ENCODE data around the gene MRPL14. TPM values are rescaled to one million over a fixed set of nuclear protein-coding genes. Genes with fewer than 3 reads are reported as not detected.
A peak's percentile ranks its signal among the peaks of the same experiment; 100 is the strongest.

The MRPL14 gene
- 58.4 TPM in 2 replicates for polyA plus RNA-seq (2011; rRNA removed)
- polyA minus RNA-seq (2011; rRNA and poly(A)+ RNA removed): 15.6 and 29.4 TPM in 2 replicates

GRCh38 chr6:44127186-44128019 lies at the start of gene MRPL14, which contains the start of gene TMEM63B:
MRPL14 (minus strand) TSS chr6:44127452; CDS start chr6:44116611, 10,841 bp downstream.
TMEM63B (plus strand) TSS chr6:44127554; CDS start chr6:44134585, 7,031 bp downstream.
- CTCF ChIA-PET: no interaction called here
- Histone ChIP-seq H3K27me3 (ENCODE audit: control insufficient read depth, insufficient read depth, low read length) (no peaks in the 10 kb centered on the region), H3K4me3 (ENCODE audit: low read depth, low read length) (peak within 1 kb of the TSS; percentile 87), H3K36me3 (ENCODE audit: control insufficient read depth, insufficient read depth, low read length) (no peaks in the 10 kb centered on the region)
- POLR2A ChIA-PET: interaction anchor here (0.6 kb wide), 1 partner anchor 122 kb away, joined by 4 read pairs; no protein-coding TSS in a partner anchor
- no peak for TF ChIP-seq CTCF (IDR thresholded peaks at IDR 0.05; ENCODE audit: insufficient read depth, low read depth, low read length)
- no peak for DNase-seq (ENCODE audit: low read depth)

DNA sequence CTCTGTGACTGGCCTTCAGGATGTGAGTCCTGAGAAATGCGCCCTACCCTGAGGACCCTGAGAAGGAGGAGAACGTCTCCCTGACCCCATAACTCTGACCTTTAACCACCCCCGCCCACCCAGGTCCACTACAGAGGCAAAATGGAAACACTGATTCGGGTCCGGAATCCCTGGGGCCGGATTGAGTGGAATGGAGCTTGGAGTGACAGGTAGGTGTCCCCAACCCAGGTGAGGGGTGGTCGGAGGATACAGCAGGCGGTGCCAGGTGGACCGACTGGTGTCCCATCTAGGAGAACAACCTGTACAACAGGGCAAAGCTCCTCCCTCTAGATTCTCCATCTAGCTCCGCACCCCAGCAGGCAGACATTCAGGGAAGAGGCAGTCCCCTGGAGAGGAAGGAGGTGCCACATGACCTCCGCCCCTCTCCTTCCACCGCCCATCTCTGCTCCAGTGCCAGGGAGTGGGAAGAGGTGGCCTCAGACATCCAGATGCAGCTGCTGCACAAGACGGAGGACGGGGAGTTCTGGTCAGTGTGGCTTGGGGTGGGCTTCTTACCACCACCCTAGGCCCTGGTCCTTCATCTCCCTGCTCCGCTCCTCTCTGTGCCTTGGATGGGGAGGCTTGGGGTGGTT lies 49.0 kb upstream of the MRPL14 start:
- Histone ChIP-seq H3K36me3 (ENCODE audit: control insufficient read depth, insufficient read depth, low read length) (no peaks in the 10 kb centered on the region), H3K4me3 (ENCODE audit: low read depth, low read length) (no peak overlapping the region), H3K27me3 (ENCODE audit: control insufficient read depth, insufficient read depth, low read length) (no peaks in the 10 kb centered on the region)
- ChIA-PET CTCF (interaction anchor here (0.7 to 1.9 kb wide), 9 partner anchors 15 to 162 kb away, joined by 3 to 8 read pairs (median 3); no protein-coding TSS in a partner anchor), POLR2A (no interaction called here)
- TF ChIP-seq CTCF (IDR thresholded peaks at IDR 0.05; ENCODE audit: insufficient read depth, low read depth, low read length): no peak
- no peak for DNase-seq (ENCODE audit: low read depth)

DNA sequence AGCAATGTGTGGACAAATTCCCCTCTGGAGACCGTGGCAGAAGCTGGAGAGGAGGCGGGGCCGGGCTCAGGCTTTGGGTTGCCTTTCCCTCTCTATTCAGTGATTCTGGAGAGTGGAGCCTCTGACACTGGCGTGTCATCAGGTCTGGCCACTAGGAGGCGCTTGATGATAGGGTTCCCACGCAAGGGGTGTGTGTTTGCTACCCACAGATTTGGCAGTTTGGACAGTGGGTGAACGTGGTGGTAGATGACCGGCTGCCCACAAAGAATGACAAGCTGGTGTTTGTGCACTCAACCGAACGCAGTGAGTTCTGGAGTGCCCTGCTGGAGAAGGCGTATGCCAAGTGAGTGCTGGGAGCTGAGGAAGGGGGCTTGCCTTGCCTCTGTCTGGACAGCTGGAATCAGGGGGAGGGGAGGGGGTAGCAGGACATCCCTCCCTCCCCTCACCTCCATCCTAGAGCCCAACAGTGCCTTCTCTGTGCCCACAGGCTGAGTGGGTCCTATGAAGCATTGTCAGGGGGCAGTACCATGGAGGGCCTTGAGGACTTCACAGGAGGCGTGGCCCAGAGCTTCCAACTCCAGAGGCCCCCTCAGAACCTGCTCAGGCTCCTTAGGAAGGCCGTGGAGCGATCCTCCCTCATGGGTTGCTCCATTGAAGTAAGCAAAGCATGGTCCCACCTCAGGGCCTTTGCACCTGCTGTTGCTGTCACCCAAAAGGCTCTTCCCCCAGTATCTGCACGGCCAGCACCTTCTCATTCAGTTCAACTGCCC lies 45.7 kb upstream of the MRPL14 start:
- Histone ChIP-seq H3K27me3 (ENCODE audit: control insufficient read depth, insufficient read depth, low read length) (peaks cover 3% of the 10 kb centered on the region; the same call in 1 of the 2 replicates), H3K36me3 (ENCODE audit: control insufficient read depth, insufficient read depth, low read length) (no peaks in the 10 kb centered on the region), H3K4me3 (ENCODE audit: low read depth, low read length) (no peak overlapping the region)
- ChIA-PET CTCF (interaction anchor here (0.6 to 3.0 kb wide), 28 partner anchors 11 to 166 kb away, joined by 3 to 39 read pairs (median 6); partner anchors contain the start of genes CAPN11 and HSP90AB1), POLR2A (interaction anchor here (0.5 kb wide), 1 partner anchor 717 kb away, joined by 14 read pairs; the partner anchor contains the start of gene DLK2)
- peak; percentile 12 for DNase-seq (ENCODE audit: low read depth)
- peak; percentile 93 for TF ChIP-seq CTCF (IDR thresholded peaks at IDR 0.05; ENCODE audit: insufficient read depth, low read depth, low read length)

DNA sequence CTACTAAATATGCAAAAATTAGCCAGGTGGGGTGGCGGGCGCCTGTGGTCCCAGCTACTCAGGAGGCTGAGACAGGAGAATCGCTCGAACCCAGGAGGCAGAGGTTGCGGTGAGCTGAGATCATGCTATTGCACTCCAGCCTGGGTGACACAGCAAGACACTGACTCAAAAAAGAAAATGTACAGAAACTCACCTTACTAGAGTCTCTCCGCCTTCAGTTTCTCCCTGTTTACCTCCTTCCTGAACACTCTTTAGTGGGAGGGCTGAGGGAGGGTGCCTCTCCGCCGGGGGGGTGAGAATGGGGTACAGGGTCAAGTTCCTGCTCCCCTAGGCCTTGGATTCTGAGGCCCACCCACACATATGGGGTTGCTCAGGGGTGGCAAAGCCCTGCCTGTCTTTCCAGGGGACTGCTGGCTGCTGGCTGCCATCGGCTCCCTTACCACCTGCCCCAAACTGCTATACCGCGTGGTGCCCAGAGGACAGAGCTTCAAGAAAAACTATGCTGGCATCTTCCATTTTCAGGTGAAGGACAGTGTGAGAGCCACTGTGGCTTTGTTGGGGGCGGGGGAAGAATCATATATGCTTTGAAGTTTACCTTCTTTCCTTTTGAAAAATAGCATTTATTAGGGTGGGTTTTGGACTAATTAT lies 44.8 kb upstream of the MRPL14 start:
- Histone ChIP-seq H3K4me3 (ENCODE audit: low read depth, low read length) (no peak overlapping the region), H3K36me3 (ENCODE audit: control insufficient read depth, insufficient read depth, low read length) (no peaks in the 10 kb centered on the region), H3K27me3 (ENCODE audit: control insufficient read depth, insufficient read depth, low read length) (peaks cover 3% of the 10 kb centered on the region; the same call in 1 of the 2 replicates)
- POLR2A ChIA-PET: no interaction called here
- no peak for TF ChIP-seq CTCF (IDR thresholded peaks at IDR 0.05; ENCODE audit: insufficient read depth, low read depth, low read length)
- CTCF ChIA-PET: interaction anchor here (0.8 to 3.0 kb wide), 21 partner anchors 10 to 166 kb away, joined by 3 to 39 read pairs (median 7); partner anchors contain the start of genes CAPN11 and HSP90AB1
- DNase-seq (ENCODE audit: low read depth): no peak
